GM19023 (cell line): ENCODE measurements around the gene ZNF117.
"Not testable (repeated sequence)": the region's sequence is repeated elsewhere in the genome, so short reads cannot be mapped to it uniquely, and the experiment has no call there.

Source experiments
- ATAC-seq: cut with Tn5 transposase; IDR thresholded peaks from one replicate; pipeline ENCODE4 v1.9.1; 2021; ENCODE audit warnings: mild to moderate bottlenecking, moderate library complexity; ENCODE audit not compliant: unreplicated experiment

ZNF117 gene

GRCh38 chr7:64928252-64929187, 62.3 kb downstream of the ZNF117 start:
- not testable (repeated sequence) for ATAC-seq
